Spleen (tissue), 11 donors: ENCODE measurements around the gene ELOVL1. TPM values are rescaled to one million over a fixed set of nuclear protein-coding genes. Genes with fewer than 3 reads are reported as not detected.

Experiments
- DNase-seq: peaks from one replicate; pipeline ENCODE4 v3.0.0-alpha.2; 2020
- H3K27ac ChIP-seq, 8 donors: fragments of 200-600 bp; sonication (generic) in 7 of 8; 1 replicate in 4 of 8; 2 replicates in 4 of 8; pipeline versions ENCODE4 v1.5.0 to v1.8.0; 2016 to 2021; ENCODE audit warnings: inconsistent platforms in 4 of 8, mild to moderate bottlenecking in 4 of 8, moderate library complexity in 1 of 8
- H3K27me3 ChIP-seq, 7 donors: fragments of 200-600 bp; sonication (generic) in 6 of 7; replicated peaks in 1 of 7; 1 replicate in 4 of 7; 2 replicates in 3 of 7; pipeline versions ENCODE4 v1.5.0 to v1.8.0; 2016 to 2021; ENCODE audit warnings: inconsistent platforms in 3 of 7, mild to moderate bottlenecking in 1 of 7
- H3K36me3 ChIP-seq, 6 donors: fragments of 200-600 bp; sonication (generic) in 5 of 6; 1 replicate in 4 of 6; 2 replicates in 2 of 6; pipeline versions ENCODE4 v1.5.0 to v1.8.0; 2016 to 2021; ENCODE audit warnings: inconsistent platforms in 2 of 6
- H3K4me1 ChIP-seq, 6 donors: fragments of 200-600 bp; sonication (generic) in 5 of 6; 1 replicate in 3 of 6; 2 replicates in 3 of 6; pipeline versions ENCODE4 v1.5.0 to v1.8.0; 2016 to 2021; ENCODE audit warnings: inconsistent platforms in 3 of 6
- H3K4me3 ChIP-seq, 8 donors: fragments of 200-600 bp; sonication (generic) in 7 of 8; 1 replicate in 4 of 8; 2 replicates in 4 of 8; pipeline versions ENCODE4 v1.5.0 to v1.8.0; 2016 to 2021; ENCODE audit warnings: inconsistent platforms in 4 of 8, mild to moderate bottlenecking in 4 of 8, moderate library complexity in 2 of 8
- H3K9me3 ChIP-seq, 8 donors: fragments of 200-600 bp; sonication (generic) in 7 of 8; 1 replicate in 4 of 8; 2 replicates in 4 of 8; pipeline versions ENCODE4 v1.5.0 to v1.8.0; 2016 to 2021; ENCODE audit warnings: inconsistent platforms in 4 of 8
- POLR2A ChIP-seq, 3 donors: fragments of 450-650 bp; IDR thresholded peaks; one replicate each; pipeline ENCODE4 v1.5.1; 2017; ENCODE audit warnings: antibody characterized with exemption in 3 of 3, mild to moderate bottlenecking in 1 of 3
- POLR2AphosphoS5 ChIP-seq, 3 donors: sonication (generic); formaldehyde crosslinking; IDR thresholded peaks; one replicate each; pipeline ENCODE4 v1.5.1; 2017; ENCODE audit warnings: antibody characterized with exemption in 3 of 3
- WGBS, 5 donors: extraction: QIAGEN DNeasy Blood & Tissue Kit in 3 of 5; methylation state at CpG; one replicate each; pipeline versions ENCODE4 v1.1.5 to v1.1.7; 2013 to 2018; 5-methylcytosine and 5-hydroxymethylcytosine counted together
- intact Hi-C: fragments of 100-400 bp; cut with DNase I; formaldehyde crosslinking; loops from one replicate; pipeline ENCODE4 v1.15.0; 2023; ENCODE audit warnings: low total_unique reads
- polyA plus RNA-seq, 3 donors: library from polyadenylated mRNA; stranded (reverse); fragments of 200-250 nt; gene quantifications; one replicate each; pipeline ENCODE4 v1.2.1, GENCODE V29; 2013
- total RNA-seq, 7 donors: library from RNA; depleted of rRNA in 3 of 7; stranded (reverse); fragments of >200 nt in 3 of 7; fragmentation: NEBNext Ultra II Directional in 4 of 7; extraction: Animal tissue kit (Norgen Biotek cat#: 25700) in 4 of 7; gene quantifications; one replicate each; pipeline versions ENCODE4 v1.1.0 to v1.2.1, GENCODE V29; 2016 to 2021
- TF ChIP-seq, protein P1 (sequence below), 11 experiments: fragments of 200-600 bp in 7 of 11; fragments of 450-650 bp in 4 of 11; sonication (generic) in 4 of 11; IDR thresholded peaks in 8 of 11; conservative IDR thresholded peaks in 3 of 11; 1 replicate in 7 of 11; 2 replicates in 4 of 11; pipeline versions ENCODE4 v1.4.0 to v1.8.0; 2016 to 2021; ENCODE audit warnings: antibody characterized with exemption in 11 of 11, inconsistent platforms in 4 of 11, mild to moderate bottlenecking in 1 of 11
- donor health status: healthy with polysubstance abuse.
- donor health status: DM: no; HTN: no; CAD: no; lungs with moderate emphysema.
- donor health status: DM: no; HTN: no; CAD: no.
- donor health status: Bipolar disorder and iron deficiency.
- donor health status: healthy.
- donor health status: DM: no; HTN: no; CAD: no.
- donor health status: DM: yes; HTN: yes; CAD: no.

Gene ELOVL1
- total and polyA plus RNA-seq, 10 donors, result 38.7 to 78.7 (median 53.3) TPM

DNA sequence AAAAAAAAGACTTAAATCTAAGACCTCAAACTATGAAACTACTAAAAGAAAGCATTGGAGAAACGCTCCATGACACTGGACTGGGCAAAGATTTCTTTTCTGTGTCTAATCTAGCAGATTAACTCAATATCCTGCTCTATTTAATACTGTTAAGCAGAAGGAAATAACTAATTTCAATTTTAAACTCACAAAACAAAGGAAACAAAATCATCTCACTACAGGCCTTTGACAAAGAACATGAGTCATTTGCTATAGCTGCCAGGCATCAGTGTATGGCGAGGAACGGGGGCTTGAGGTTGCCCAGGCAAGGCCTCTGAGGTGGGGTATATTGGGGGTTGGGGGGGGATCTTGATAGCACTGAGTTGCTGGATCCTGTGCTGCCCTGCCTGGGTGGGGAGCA lies 42.8 kb upstream of the ELOVL1 start:
- H3K9me3 ChIP-seq, result no peaks in the 10 kb centered on the region
- H3K27me3 ChIP-seq, result no peaks in the 10 kb centered on the region
- peaks cover 0 to 5% (median 0%) of the 10 kb centered on the region in 6 donors for H3K4me1 ChIP-seq
- H3K36me3 ChIP-seq, result peaks cover 0 to 77% (median 51%) of the 10 kb centered on the region in 6 donors
- intact Hi-C loops, result no loop called here
- no peak for DNase-seq
- H3K4me3 ChIP-seq, result no peak overlapping the region
- 80 to 97% (median 97%) methylated on average over 3 of the region's 3 CpGs for WGBS, 5 donors
- TF ChIP-seq, protein P1, sequence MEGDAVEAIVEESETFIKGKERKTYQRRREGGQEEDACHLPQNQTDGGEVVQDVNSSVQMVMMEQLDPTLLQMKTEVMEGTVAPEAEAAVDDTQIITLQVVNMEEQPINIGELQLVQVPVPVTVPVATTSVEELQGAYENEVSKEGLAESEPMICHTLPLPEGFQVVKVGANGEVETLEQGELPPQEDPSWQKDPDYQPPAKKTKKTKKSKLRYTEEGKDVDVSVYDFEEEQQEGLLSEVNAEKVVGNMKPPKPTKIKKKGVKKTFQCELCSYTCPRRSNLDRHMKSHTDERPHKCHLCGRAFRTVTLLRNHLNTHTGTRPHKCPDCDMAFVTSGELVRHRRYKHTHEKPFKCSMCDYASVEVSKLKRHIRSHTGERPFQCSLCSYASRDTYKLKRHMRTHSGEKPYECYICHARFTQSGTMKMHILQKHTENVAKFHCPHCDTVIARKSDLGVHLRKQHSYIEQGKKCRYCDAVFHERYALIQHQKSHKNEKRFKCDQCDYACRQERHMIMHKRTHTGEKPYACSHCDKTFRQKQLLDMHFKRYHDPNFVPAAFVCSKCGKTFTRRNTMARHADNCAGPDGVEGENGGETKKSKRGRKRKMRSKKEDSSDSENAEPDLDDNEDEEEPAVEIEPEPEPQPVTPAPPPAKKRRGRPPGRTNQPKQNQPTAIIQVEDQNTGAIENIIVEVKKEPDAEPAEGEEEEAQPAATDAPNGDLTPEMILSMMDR (IDR thresholded peaks at IDR 0.05 in 8 of 11, conservative IDR thresholded peaks at IDR 0.05 in 3 of 11), result no peak
- TF ChIP-seq POLR2A (IDR thresholded peaks at IDR 0.05), result no peak
- no peak for TF ChIP-seq POLR2AphosphoS5 (IDR thresholded peaks at IDR 0.05)
- H3K27ac ChIP-seq, result no peak overlapping the region

DNA sequence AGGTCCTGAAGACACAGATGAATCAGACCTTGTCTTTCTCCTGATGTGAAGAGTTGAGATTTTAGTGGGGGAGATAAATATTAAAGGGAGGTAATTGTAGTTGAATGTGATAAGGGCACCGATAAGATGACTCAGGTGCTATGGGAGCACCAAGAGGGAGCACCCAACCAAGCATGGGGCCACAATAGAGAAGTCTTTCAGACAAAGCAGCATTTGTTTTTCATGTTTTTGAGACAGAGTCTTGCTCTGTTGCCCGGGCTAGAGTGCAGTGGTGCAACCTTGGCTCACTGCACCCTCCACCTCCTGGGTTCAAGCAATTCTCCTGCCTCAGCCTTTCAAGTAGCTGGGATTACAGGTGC lies 38.0 kb upstream of the ELOVL1 start:
- Histone ChIP-seq H3K4me3 (no peak overlapping the region), H3K9me3 (no peaks in the 10 kb centered on the region), H3K36me3 (peaks cover 5 to 89% (median 70%) of the 10 kb centered on the region in 6 donors), H3K27ac (no peak overlapping the region), H3K4me1 (peaks cover 0 to 24% (median 8%) of the 10 kb centered on the region in 6 donors), H3K27me3 (no peaks in the 10 kb centered on the region)
- no peak for DNase-seq
- intact Hi-C loops, result no loop called here
- TF ChIP-seq POLR2AphosphoS5 (IDR thresholded peaks at IDR 0.05) (no peak), POLR2A (IDR thresholded peaks at IDR 0.05) (no peak)
- TF ChIP-seq, protein P1 (IDR thresholded peaks at IDR 0.05 in 8 of 11, conservative IDR thresholded peaks at IDR 0.05 in 3 of 11), result no peak
- 95 to 100% (median 97%) methylated on average over 2 of the region's 2 CpGs for WGBS, 5 donors

DNA sequence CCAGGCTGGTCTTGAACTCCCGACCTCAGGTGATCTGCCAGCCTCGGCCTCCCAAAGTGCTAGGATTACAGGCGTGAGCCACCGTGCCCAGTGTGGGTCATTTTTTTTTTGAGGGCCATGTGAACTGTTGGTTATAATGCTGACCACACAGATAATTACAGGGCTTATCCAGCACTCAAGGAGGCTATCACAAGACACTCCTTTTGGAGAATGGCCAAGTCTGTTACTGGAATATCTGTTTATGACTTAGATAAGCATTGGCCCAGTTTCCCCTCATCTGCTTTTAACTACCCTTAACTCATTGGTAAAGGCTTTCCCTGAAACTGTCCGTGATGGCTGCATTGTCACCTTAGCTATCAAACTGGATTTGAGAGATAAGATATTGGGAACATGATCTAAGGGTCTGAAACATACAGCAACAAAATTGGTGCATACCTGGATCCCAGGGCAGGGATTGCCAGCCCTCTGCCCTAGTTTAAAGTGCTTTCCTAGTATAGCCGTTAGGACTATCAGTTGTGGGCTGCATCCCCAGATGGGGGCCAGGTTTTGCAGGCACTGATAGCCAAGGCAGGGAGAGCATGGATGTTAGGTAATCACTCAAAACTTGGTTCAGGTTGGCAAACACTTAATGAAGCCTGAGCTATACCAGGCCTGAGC lies 37.5 kb upstream of the ELOVL1 start:
- peaks cover 0 to 24% (median 8%) of the 10 kb centered on the region in 6 donors for H3K4me1 ChIP-seq
- H3K27ac ChIP-seq, result no peak overlapping the region
- no peak for DNase-seq
- intact Hi-C loops, result no loop called here
- H3K9me3 ChIP-seq, result no peaks in the 10 kb centered on the region
- H3K27me3 ChIP-seq, result no peaks in the 10 kb centered on the region
- TF ChIP-seq, protein P1 (IDR thresholded peaks at IDR 0.05 in 8 of 11, conservative IDR thresholded peaks at IDR 0.05 in 3 of 11), result no peak
- TF ChIP-seq POLR2AphosphoS5 (IDR thresholded peaks at IDR 0.05) (no peak), POLR2A (IDR thresholded peaks at IDR 0.05) (no peak)
- 85 to 95% (median 89%) methylated on average over 5 to 6 of the region's 6 CpGs for WGBS, 5 donors
- no peak overlapping the region for H3K4me3 ChIP-seq
- peaks cover 5 to 89% (median 68%) of the 10 kb centered on the region in 6 donors for H3K36me3 ChIP-seq

DNA sequence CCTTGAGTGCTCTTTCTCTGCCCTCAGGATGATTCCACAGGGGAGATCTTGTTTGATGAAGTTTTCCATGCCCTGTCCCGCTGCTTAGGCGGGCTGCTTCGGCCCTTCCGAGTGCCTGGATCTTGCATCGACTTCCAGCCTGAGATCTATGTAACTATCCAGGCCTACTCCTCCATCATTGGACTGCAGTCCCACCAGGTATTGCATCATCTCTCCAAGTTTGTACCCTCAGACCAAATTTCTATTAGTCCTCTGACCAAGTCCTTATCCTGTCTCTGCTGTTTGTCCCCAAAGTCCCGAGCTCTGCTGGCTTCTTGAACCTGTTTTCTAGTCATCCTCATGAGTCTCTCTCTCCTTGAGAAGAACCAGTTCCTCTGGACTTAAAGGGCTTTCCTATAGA lies 36.5 kb upstream of the ELOVL1 start:
- Histone ChIP-seq H3K27ac (no peak overlapping the region), H3K4me1 (peaks cover 0 to 24% (median 8%) of the 10 kb centered on the region in 6 donors), H3K9me3 (no peaks in the 10 kb centered on the region), H3K27me3 (no peaks in the 10 kb centered on the region), H3K4me3 (no peak overlapping the region), H3K36me3 (peaks cover 5 to 86% (median 62%) of the 10 kb centered on the region in 6 donors)
- TF ChIP-seq POLR2AphosphoS5 (IDR thresholded peaks at IDR 0.05) (no peak), POLR2A (IDR thresholded peaks at IDR 0.05) (no peak)
- TF ChIP-seq, protein P1 (IDR thresholded peaks at IDR 0.05 in 8 of 11, conservative IDR thresholded peaks at IDR 0.05 in 3 of 11), result no peak
- intact Hi-C loops, result no loop called here
- no peak for DNase-seq
- WGBS, 5 donors, result 96 to 99% (median 98%) methylated on average over 5 to 6 of the region's 6 CpGs
